Measurements from ENCODE around the gene ATG3. TPM values are rescaled to one million over a fixed set of nuclear protein-coding genes. Genes with fewer than 3 reads are reported as not detected.
"Not testable (repeated sequence)": the region's sequence is repeated elsewhere in the genome, so short reads cannot be mapped to it uniquely, and the experiment has no call there.

ATG3 gene
- polyA plus RNA-seq, 1 experiment: 29.6 TPM

DNA sequence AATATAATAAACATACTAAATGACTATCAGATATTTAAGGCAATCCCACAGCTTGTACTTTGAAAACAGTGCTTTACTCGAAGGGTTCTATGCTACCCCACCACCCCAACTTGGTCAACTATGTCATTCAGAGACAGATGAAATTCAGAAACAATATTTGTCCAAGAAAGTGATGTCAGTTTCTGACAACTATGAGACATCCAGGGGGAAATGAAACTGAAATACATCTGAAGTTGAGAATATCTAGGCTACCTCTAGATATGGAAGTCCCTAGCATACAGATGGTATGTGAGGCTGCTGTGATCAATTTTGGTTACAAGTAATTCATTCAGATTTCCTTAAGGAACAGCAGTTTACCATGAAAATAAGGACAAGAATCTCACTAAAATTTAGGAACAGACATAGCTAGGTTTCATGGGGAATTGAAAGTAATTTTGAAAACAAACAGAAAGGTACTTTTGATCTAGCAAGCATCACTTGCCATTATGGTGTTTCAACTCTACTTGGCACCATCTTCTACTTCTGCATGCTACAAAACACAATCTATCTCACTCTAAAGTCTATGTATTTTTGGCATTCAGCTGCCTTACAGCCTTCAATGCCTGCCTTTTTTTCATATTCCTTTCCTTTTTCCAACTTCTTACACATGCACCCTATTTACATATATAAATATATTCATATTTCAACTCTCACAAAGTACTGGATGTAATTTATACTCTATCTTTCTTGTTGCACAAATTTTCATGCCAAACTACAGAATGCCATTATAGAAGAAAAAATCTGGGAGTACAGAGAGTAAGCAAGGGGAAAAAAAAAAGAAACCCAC is 21.7 kb downstream of the ATG3 start:
- H3K4me3 ChIP-seq (ENCODE audit: low read depth, low read length): no peak overlapping the region

DNA sequence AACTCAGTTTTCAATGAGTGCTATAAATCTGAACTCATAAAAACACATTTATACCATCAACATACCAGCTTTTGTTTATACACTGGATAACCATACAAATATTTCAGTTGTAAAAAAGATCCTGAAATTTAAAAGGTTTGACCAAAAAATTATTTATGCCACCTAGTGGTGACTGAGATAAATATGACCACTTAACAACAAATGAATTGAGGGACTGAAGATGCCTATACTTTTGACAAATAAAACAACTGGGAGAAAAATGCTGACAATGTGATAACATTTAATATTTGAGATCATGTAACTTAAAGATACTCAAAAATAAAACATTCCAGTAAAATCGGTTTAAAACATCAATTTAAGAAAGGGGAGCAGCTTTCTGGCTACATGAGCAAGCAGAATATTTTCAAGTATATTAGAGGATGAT is 30.4 kb downstream of the ATG3 start:
- ChIA-PET CTCF (interaction anchor here (0.6 to 1.4 kb wide), 10 partner anchors 8 to 420 kb away, joined by 3 to 10 read pairs (median 4); partner anchors contain the start of gene SLC9C1), POLR2A (no interaction called here)
- TF ChIP-seq, protein P1, sequence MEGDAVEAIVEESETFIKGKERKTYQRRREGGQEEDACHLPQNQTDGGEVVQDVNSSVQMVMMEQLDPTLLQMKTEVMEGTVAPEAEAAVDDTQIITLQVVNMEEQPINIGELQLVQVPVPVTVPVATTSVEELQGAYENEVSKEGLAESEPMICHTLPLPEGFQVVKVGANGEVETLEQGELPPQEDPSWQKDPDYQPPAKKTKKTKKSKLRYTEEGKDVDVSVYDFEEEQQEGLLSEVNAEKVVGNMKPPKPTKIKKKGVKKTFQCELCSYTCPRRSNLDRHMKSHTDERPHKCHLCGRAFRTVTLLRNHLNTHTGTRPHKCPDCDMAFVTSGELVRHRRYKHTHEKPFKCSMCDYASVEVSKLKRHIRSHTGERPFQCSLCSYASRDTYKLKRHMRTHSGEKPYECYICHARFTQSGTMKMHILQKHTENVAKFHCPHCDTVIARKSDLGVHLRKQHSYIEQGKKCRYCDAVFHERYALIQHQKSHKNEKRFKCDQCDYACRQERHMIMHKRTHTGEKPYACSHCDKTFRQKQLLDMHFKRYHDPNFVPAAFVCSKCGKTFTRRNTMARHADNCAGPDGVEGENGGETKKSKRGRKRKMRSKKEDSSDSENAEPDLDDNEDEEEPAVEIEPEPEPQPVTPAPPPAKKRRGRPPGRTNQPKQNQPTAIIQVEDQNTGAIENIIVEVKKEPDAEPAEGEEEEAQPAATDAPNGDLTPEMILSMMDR (IDR thresholded peaks at IDR 0.05; ENCODE audit: insufficient read depth, low read depth, low read length): peak; percentile 40; the same call in 1 of the 2 replicates
- DNase-seq (ENCODE audit: low read depth): no peak
- Histone ChIP-seq H3K36me3 (ENCODE audit: control insufficient read depth, insufficient read depth, low read length) (no peaks in the 10 kb centered on the region), H3K27me3 (ENCODE audit: control insufficient read depth, insufficient read depth, low read length) (no peaks in the 10 kb centered on the region), H3K4me3 (ENCODE audit: low read depth, low read length) (no peak overlapping the region)

More for the DNA sequence above, 21.7 kb downstream of the ATG3 start:
- TF ChIP-seq, protein P1 (IDR thresholded peaks at IDR 0.05; ENCODE audit: insufficient read depth, low read depth, low read length): no peak
- DNase-seq (ENCODE audit: low read depth): no peak
- POLR2A ChIA-PET: interaction anchor here (0.5 kb wide), 1 partner anchor 270 kb away, joined by 3 read pairs; no protein-coding TSS in a partner anchor
- CTCF ChIA-PET: interaction anchor here (1.4 kb wide), 1 partner anchor 9 kb away, joined by 3 read pairs; no protein-coding TSS in a partner anchor
- no peaks in the 10 kb centered on the region for H3K36me3 ChIP-seq (ENCODE audit: control insufficient read depth, insufficient read depth, low read length)
- no peaks in the 10 kb centered on the region for H3K27me3 ChIP-seq (ENCODE audit: control insufficient read depth, insufficient read depth, low read length)

DNA sequence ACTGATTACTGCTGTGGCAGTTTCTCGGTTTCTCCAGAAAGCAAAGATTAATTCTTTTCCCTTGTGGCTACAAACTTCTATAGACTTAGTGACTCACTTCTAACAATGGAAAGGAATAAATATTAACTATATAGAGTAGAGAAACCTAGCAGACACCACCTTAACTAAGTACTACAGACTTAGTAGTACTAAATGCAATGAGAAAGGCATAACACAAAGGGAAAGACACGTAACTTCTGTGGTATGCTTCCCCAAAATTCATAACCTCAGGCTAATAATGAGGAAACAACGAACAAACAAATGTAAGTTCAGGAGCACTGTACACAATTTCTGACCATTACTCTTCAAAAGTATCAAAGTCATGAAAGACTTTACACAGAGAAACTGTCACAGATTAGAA is 31.2 kb downstream of the ATG3 start:
- no peak for DNase-seq (ENCODE audit: low read depth)
- Histone ChIP-seq H3K27me3 (ENCODE audit: control insufficient read depth, insufficient read depth, low read length) (no peaks in the 10 kb centered on the region), H3K4me3 (ENCODE audit: low read depth, low read length) (no peak overlapping the region), H3K36me3 (ENCODE audit: control insufficient read depth, insufficient read depth, low read length) (no peaks in the 10 kb centered on the region)
- POLR2A ChIA-PET: no interaction called here
- TF ChIP-seq, protein P1 (IDR thresholded peaks at IDR 0.05; ENCODE audit: insufficient read depth, low read depth, low read length): no peak
- CTCF ChIA-PET: interaction anchor here (0.6 to 1.4 kb wide), 7 partner anchors 9 to 419 kb away, joined by 3 to 10 read pairs (median 4); partner anchors contain the start of gene SLC9C1

DNA sequence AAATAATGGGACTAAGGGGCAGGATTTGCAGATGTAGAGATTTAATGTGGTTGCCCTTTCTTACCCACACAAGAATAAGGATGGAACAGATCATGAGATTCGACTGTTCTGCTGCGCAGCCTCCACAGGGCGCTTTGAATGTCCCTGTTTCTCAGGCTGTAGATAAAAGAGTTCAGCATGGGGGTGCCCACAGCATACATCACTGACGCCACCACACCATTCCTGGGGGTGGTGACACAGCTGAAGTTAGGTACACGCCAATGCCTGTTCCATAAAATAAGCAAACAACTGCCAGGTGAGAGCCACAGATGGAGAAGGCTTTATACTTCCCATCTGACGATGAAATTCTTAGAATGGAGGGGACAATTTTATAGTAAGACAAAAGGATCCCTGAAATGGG is 37.6 kb downstream of the ATG3 start:
- H3K4me3 ChIP-seq (ENCODE audit: low read depth, low read length); POLR2A ChIA-PET; DNase-seq (ENCODE audit: low read depth); H3K36me3 ChIP-seq (ENCODE audit: control insufficient read depth, insufficient read depth, low read length); H3K27me3 ChIP-seq (ENCODE audit: control insufficient read depth, insufficient read depth, low read length); CTCF ChIA-PET: not testable (repeated sequence)

DNA sequence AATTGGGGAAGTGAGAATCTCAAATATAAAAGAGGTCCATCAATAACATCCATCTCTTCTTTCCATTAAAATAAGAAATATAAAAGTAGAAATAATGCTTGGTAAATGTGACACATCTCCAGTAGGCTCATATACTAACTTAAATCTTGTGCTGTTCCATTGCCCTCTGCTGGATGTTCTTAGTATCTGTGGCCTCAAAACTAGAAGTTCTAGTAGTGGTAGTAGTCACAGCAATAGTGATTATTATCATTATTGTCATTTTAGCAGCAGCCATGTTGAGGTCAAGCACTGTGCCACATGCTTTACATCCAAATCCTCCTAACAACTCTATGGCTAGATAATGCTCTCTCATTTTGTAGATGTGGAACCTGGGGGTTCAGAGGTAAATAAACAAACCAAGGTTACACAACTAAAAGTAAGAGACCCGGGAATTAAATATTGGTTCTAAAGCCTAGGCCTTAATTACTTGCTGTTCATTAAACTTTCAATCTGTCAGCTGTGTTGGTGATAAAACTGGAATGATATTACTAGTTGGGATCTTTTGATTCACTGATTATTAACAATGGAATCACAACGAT is 42.2 kb downstream of the ATG3 start:
- Histone ChIP-seq H3K27me3 (ENCODE audit: control insufficient read depth, insufficient read depth, low read length) (no peaks in the 10 kb centered on the region), H3K4me3 (ENCODE audit: low read depth, low read length) (no peak overlapping the region), H3K36me3 (ENCODE audit: control insufficient read depth, insufficient read depth, low read length) (no peaks in the 10 kb centered on the region; the same call in 1 of the 2 replicates)
- CTCF ChIA-PET: interaction anchor here (0.7 to 5.1 kb wide), 16 partner anchors 12 to 414 kb away, joined by 3 to 36 read pairs (median 4); partner anchors contain the start of genes CD200 and SLC9C1
- POLR2A ChIA-PET: no interaction called here
- DNase-seq (ENCODE audit: low read depth): peak; percentile 4
- TF ChIP-seq, protein P1 (IDR thresholded peaks at IDR 0.05; ENCODE audit: insufficient read depth, low read depth, low read length): peak; percentile 72

DNA sequence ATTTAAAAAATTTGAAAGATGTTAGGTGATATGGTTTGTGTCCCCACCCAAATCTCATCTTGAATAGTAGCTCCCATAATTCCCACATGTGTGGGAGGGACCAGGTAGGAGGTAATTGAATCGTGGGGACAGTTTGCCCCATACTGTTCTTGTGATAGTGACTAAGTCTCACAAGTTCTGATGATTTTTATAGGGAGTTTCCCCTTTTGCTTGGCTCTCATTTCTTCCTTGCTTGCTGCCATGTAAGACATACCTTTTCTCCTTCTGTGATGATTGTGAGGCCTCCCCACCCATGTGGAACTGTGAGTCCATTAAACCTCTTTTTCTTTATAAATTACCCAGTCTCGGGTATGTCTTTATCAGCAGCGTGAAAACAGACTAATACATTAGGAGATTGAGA is 42.8 kb downstream of the ATG3 start:
- H3K36me3 ChIP-seq (ENCODE audit: control insufficient read depth, insufficient read depth, low read length); POLR2A ChIA-PET; H3K27me3 ChIP-seq (ENCODE audit: control insufficient read depth, insufficient read depth, low read length); H3K4me3 ChIP-seq (ENCODE audit: low read depth, low read length); DNase-seq (ENCODE audit: low read depth): not testable (repeated sequence)
- CTCF ChIA-PET: interaction anchor here (1.0 to 5.1 kb wide), 5 partner anchors 13 to 226 kb away, joined by 3 to 36 read pairs (median 4); partner anchors contain the start of genes CD200 and SLC9C1

Measured in BJ (cell line).